ENCODE results near the gene ZNF575.
"Not testable (repeated sequence)": the region's sequence is repeated elsewhere in the genome, so short reads cannot be mapped to it uniquely, and the experiment has no call there.

Gene ZNF575

GRCh38 chr19:43511324-43511723, 21.7 kb upstream of the ZNF575 start:
- DNase-seq = no peak

DNA sequence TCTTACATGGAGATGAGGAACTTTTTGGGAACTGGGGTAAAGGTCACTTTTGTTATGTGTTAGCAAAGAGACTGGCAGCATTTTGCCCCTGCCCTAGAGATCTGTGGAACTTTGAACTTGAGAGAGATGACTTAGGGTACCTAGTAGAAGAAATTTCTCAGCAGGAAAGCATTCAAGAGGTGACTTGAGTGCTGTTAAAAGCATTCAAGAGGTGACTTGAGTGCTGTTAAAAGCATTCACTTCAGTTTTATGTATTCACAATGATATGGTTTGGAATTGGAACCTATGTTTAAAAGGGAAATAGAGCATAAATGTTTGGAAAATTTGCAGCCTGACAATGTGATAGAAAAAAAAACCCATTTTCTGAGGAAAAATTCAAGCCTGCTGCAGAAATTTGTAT, 20.6 kb upstream of the ZNF575 start:
- not testable (repeated sequence) for DNase-seq

DNA sequence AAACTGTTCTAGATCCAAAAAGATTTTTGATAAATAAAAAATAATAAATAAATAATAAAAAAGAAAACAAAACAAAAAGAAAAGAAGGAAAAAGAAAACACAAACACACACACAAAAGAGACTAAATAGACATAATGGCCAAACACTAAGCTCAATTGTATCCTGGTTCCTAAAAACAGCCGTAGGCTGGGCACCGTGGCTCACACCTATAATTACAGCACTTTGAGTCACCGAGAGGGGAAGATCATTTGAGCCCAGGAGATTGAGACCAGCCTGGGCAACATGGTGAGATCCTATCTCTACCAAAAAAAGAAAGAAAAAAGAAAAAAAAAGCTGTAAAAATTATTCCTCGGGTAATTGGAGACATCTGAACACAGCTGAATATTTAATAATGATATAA, 14.9 kb upstream of the ZNF575 start:
- no peak for DNase-seq

DNA sequence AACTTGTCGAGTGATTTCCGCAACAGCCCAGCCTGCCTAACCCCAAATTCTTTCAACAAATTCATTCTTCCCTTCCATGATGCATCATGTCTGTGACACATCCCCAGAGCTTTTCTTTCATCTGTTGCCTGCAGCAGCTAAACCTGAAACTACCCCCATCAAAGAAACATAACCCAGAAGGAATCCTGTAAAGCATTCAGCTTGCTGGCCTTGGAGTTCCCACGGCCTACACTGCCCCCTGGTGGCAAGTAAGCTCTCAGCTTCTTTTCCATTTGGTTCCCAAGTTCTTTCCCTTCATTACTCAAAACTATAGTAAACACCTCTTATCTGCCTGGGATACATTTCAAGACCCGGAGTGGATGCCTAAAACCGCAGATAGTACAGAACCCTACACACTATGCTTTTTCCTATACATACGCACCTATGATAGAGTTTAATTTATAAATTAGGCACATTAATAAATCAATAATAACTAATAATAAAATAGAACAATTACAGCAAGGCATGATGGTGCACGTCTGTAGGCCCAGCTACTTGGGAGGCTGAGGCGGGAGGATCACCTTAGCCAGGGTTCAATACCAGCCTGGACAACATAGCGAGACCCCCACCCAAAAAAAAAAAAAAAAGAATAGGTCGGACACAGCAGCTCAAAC, 13.4 kb upstream of the ZNF575 start:
- DNase-seq = peak; percentile 55 to 69 (median 66)

GRCh38 chr19:43522929-43523328, 10.1 kb upstream of the ZNF575 start:
- no peak for DNase-seq

GRCh38 chr19:43523696-43524095, 9.3 kb upstream of the ZNF575 start:
- not testable (repeated sequence) for DNase-seq

DNA sequence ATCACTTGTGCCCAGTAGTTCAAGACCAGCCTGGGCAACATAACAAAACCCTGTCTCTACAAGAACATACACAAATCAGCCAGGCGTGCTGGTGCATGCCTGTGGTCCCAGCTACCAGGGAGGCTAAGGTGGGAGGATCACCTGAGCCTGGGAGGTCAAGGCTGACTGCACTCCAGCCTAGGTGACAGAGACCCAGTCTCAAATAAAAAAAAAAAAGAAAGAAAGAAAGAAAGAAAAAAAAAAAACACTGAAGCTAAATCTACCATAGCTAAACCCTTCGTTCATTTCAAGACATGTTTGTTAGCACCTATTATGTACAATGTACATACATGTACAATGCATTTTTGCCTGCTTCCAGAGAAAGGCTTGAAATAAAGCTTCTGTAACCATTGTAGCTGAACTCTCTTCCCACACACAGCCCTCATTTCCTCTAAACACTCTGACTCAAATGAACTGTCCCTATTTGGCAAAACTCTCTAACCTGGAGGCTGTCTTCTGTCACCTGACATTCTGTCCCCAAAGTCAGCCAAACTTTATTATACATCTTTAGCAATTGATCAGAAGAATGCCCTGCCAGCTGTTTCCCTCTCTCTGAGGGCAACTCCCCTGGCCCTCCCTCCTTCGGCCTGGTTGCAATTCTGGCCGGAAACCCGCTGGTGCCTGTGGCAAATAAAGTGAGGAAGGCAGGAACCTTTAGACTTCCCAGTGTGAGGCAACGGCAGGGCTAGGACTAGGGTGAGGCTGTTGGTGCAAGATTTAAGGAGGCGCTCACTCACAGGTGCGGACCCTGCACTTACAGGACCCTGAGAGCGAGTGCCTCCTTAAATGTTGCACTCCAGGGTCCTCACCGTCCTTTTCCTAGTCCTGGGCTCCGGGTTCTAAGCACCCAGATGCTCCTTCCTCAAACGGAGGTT, 7.8 kb upstream of the ZNF575 start:
- no peak for DNase-seq

DNA sequence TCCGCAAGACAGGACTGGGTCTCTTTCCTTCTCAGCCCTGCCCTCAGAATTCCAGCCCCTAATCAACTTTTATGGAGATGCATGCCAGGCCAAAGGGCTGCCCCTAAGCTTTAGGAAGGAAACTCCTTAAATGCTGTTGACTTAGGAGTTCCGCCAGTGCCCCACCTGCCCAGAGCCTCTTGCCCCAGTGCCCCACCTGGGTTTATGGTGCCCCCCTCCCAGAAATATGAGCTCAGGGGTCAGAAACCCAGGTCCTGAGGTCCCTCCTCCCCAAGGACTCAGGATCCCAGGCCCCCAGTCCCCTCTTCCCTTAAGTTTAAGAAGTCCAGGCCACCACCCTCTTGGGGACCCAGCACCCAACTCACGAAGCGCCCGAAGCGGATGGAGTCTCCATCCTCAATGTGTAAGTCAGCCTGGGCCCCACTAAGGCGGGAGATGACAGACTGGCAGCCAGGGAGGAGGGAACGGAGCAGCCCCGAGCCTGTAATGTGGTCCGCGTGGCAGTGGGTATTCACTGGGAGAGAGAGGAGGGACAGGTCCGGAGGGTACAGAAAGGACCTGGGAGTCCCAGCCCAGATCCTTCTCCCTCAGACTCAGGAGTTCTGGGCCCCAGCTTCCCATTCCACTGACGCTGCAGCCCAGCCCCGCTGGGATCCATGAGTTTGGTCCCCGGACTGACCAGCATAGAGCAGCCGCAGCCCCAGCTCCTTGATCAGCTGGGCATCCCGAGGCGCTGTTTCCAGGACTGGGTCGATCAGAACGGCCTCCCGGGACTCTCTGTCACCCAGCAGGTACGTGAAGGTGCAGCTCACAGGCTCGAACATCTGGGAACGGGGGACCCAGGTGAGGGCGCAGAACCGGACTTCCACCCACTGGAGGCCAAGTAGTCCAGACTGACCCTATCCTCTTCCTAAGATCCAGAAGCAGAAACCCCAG, 6.9 kb upstream of the ZNF575 start:
- no peak for DNase-seq

DNA sequence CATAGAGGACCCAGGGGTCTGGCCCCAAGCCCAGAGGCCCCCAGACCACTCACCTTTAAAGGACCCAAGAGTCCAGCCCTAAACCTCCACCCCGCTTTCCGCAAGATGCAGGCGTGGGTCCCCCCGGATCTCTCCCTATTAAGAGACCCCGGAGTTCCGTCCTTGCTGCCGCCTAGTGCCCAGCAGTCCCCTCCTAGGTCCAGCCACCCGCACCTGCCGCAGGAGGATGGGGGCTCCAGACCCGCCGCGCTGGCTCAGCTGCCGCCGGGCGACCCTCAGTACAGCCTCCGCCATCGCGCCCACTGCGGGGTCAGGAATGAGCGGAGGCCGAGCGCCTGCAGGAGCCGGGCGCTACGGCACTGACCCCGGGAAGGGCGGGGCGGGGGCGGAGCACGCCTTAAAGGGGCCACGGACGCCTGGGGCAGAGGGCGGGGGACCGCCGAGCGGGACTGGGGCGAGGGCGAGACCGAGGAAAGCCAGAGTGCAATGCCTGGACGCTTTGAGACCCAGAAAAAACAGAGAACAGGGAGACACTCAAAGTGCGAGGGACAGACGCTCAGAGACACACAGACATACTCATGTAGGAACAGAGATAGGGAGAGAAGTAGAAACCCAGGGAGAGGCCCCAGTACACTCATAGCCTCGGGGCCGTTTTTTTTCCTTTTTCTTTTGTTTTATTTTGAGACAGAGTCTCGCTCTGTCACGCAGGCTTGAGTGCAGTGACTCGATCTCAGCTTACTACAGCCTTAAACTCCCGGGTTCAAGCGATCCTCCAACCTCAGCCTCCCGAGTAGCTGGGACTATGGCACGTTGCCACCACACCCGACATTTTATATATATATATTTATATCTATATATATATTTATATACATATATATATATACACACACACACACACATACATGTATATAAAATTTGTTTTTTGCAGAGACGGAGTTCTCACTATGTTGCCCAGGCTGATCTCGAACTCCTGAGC, 5.8 kb upstream of the ZNF575 start, which contains the start of gene ETHE1:
TSS of gene ETHE1 (minus strand) at position 318 of the 976 bp plus-strand sequence. CDS start at position 294, 24 bp downstream.
- DNase-seq = peak; percentile 42 to 58 (median 46)

DNA sequence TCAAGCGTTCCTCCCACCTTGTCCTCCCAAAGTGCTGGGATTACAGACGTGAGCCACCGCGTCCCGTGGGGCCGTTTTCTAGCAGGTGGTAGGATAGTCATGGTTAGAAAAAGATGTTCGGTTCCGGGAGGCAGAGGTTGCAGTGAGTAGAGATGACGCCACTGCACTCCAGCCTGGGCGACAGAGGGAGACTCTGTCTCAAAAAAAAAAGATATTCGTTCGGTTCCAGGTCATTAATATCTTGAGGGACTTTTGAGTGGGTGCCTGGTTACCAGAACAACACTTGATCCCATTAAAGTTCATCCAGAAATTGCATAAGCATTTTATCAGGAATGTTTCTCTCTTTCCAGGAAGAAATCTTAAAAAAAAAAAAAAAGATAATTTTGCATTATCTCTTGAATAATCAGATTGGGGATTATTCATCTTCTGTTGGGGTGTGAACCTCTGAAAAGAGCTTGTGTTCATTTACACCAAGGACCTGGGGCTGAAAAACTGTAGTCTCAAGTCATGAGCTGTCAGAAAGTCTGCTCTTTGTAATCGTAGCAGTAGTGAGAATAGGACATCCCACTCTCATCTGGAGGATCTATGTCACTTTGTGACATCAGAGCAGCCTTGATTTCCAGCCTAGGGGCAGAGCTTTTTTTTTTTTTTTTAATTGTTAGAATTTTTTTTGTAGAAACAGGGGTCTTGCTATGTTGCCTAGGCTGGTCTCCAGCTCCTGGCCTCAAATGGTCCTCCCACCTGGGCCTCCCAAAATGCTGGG, 4.9 kb upstream of the ZNF575 start:
- DNase-seq = no peak

GRCh38 chr19:43532571-43532961, 422 bp upstream of the ZNF575 start:
- DNase-seq = peak in 2 of 4 experiments; percentile 46 to 51

DNA sequence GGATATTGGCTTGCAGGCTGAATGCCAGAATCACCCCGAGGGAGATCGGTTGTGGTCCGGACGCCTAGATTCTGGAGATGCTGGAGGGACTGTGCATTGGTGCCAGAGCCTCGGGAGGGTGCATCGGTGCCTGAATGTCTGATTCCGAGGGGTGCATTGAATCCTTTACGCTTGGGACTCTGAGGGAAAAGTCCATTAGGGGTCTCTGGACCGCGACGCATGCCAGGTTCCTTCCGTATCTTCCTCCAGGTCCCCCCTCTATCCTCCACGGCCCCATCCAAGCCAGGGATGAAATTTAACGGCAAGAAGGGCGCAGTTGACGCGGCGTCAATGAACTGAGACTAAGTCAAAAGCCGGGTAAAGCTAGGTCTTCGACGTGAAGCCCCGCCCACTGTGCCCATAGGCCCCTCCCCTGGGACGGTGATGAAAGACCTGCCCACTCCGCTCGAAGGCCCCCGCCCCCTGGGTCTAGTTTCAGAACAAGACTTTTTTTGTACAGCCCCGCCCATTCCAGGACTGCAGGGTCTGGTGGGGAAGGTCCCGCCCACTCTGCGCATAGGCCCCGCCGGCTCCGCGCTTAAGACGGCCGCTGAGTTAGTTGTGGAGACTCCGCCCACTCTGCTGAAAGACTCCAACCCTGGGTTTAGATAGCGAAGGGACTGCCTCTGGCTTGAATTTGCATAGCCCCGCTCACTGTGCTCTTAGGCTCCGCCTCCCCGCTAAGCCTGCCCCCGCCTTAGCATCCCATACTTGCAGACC, 737 bp downstream of the ZNF575 start:
- DNase-seq = peak; percentile 75 to 90 (median 82)

- DNase-seq = no peak
These were observed 1.4 kb downstream of the ZNF575 start for GRCh38 chr19:43534305-43534815.

- peak in 2 of 4 experiments; percentile 19 to 26 for DNase-seq
These were observed 2.1 kb downstream of the ZNF575 start for GRCh38 chr19:43534816-43535761.

DNA sequence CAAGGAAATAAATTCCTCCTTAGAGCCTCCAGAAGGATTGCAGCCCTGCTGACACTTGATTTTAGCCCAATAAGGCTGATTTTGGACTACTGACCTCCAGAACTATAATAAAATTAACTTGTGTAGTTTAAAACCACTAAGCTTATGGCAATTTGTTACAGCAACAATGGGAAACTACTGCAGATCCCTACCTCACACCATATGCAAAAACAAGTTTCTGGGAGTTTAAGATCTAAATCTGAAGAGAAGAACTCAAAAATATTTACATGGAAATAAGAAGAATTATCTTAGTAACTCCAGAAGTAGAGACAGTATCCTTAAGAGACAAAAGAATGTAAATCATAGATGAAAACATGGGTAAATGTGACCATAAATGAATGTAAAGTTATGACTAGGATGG, 5.9 kb downstream of the ZNF575 start:
- no peak for DNase-seq

DNA sequence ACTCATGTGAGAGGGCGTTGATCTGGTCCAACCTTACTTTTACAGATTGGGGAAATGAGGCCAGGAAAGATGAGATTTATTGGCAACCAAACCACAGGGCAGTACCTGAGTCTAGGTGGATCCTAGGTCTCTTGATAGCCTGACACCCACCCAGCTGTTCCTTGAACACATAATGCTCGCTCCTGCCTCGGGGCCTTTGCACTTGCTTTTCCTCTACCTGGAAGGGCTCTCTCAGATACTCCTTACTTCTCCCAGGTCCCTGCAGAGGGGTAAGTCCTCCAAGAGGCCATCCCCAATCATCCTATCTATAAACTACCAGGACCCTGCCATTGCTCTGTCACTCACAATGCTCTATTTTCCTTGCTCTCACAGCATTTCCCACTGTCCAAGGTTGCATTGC, 7.4 kb downstream of the ZNF575 start:
- no peak for DNase-seq

DNA sequence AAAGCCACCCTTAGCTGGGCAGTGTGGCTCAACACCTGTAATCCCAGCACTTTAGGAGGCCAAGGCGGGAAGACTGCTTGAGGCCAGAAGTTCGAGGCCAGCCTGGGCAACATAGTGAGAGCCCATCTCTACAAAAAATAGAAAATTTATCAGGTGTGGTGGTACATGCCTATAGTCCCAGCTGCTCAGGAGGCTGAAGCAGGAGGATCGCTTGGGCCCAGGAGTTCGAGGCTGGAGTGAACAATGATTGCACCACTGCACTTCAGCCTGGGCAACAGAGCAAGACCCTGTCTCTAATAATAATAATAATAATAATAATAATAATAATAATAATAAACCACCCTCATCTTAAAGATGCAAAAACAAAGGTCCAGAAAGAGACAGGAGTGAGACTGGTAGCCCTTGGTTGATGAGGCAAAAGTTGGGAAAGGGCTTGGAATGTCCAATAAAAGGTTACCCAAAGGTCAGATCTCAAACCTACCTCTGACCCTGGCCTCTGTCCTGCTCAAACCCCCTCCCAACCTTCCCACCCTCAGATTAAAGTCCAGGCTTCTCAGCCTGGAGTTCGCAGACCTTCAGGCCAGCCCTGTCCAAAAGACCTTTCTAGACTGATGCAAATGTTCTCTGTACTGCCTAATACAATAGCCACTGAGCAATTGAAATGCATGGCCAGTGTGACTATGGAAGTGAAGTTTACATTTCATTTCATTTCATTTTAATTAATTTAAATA, 9.1 kb downstream of the ZNF575 start:
- DNase-seq = no peak

DNA sequence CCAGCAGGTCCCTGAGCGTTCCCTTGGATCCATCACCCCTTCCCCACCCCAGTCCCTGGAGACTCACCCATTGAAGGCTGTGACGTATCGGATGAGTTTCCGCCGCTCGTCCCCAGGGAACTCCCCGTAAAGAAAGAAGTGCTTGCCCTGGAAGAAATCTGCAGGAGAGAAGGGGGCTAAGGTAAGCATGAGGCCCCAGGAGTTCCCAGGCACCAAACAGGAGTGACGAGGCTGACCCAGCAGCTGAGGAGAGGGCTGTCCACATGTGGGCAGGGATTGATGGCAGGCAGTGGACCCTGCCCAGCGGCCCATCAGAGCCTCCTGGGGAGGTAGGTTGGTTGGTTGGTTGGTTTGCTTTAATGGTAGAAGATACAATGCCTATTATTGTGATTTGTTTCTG, 11.1 kb downstream of the ZNF575 start:
- no peak for DNase-seq

Data from activated CD4-positive, CD25-positive, alpha-beta regulatory T cell (primary cell).